GM18499 (cell line): ENCODE results near the gene COL4A2.

Experiments
- ATAC-seq: cut with Tn5 transposase; IDR thresholded peaks from one replicate; pipeline ENCODE4 v1.9.1; 2021; ENCODE audit warnings: moderate number of reproducible peaks; ENCODE audit not compliant: insufficient read depth, unreplicated experiment

Gene COL4A2

GRCh38 chr13:110396913-110397381, 89.9 kb downstream of the COL4A2 start:
- no peak for ATAC-seq

GRCh38 chr13:110397436-110398115, 90.5 kb downstream of the COL4A2 start:
- no peak for ATAC-seq

DNA sequence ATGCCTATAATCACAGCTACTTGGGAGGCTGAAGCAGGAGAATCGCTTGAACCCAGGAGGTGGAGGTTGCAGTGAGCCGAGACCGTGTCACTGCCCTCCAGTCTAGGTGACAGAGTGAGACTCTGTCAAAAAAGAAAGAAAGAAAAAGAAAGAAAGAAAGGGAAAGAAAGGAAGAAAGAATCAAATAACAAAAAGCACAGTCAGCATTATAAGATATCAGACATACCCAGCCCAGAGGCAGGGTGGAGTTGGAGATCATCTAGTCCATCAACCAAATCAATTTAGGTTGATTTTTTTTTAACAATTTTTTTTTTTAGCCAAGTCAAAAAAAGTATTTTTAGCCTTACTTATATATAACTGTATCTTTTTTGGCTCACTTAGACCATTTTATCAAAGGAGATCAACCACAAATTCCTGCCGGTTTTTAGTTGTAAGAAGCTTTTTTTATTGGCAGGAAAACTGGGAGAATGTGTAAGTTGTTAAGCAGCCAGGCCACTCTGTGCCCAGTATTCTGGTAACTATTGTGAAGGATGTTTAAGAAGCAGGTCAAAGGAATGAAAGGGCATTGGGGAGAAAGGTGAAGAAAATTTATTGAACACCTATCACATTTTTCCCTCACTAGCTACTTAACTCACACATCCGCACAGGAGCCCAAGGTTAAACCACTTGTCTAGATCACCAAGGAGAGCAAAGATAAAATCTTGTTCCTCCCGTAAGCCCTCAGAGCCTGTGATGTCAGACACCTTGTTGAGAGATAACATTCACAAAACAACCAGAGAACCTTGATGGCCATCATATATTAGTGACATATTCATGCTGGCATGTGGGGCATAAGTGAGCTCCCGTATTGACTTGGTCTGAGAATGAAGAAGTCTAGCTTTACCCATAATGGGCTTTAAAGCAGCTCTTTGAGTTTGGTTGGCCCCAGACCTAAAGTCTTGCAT, 91.8 kb downstream of the COL4A2 start:
- no peak for ATAC-seq

GRCh38 chr13:110399801-110400200, 92.7 kb downstream of the COL4A2 start:
- no peak for ATAC-seq

DNA sequence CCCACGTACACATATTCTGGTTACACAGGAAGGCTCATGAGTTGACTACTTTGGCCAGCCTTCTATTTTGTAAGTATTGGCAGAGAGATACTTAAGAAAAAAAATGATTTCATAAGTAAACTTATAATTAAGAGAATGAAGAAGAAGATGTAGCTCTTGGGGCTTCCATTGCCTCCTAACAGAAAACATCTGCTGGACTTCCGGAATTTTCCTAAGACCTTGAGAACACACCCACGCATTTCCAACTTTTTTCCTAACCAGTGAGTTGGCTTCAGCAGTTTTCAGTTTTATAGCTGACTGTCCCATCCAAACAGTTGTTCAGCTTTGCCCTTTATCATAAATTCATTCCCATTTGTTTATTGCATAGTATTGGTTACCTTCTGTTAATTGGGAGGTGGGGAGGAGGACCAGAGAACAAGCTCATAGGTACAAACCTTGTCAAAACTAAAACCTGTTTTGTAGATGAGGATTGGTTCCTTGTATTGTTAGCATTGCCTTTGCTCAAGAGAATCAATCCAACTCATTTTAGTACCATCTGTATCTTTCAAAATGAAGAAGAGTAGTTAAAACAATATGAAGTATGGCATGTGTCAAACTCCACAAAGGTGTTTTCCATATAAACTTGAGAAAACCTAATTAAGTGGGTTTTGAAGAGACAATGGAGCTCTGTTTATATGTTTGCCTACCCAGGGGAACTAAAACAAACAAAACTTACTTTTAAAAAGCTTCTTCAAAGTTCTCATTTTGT, 93.9 kb downstream of the COL4A2 start:
- ATAC-seq, result no peak

- no peak for ATAC-seq
These were observed 95.4 kb downstream of the COL4A2 start for GRCh38 chr13:110402299-110403069.

GRCh38 chr13:110403315-110403714, 96.2 kb downstream of the COL4A2 start:
- no peak for ATAC-seq

DNA sequence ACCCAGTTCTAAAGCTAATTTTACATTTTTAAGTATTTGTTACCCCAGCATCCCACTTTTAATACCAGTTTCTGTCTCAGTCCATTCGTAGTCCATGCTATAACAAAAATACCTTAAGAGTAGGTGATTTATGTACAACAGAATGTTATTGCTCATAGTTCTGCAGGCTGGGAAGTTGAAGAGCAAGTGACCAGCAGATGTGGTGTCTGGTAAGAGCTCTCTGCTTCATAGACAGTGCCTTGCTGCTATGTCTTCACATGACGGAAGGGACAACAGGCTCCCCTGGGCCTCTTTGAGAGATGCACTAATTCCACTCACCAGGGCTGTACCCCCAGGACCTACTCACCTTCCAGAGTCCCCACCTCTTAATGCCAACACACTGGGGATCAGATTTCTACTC, 96.6 kb downstream of the COL4A2 start:
- no peak for ATAC-seq

- no peak for ATAC-seq
These were observed 97.2 kb downstream of the COL4A2 start for GRCh38 chr13:110404321-110404720.

DNA sequence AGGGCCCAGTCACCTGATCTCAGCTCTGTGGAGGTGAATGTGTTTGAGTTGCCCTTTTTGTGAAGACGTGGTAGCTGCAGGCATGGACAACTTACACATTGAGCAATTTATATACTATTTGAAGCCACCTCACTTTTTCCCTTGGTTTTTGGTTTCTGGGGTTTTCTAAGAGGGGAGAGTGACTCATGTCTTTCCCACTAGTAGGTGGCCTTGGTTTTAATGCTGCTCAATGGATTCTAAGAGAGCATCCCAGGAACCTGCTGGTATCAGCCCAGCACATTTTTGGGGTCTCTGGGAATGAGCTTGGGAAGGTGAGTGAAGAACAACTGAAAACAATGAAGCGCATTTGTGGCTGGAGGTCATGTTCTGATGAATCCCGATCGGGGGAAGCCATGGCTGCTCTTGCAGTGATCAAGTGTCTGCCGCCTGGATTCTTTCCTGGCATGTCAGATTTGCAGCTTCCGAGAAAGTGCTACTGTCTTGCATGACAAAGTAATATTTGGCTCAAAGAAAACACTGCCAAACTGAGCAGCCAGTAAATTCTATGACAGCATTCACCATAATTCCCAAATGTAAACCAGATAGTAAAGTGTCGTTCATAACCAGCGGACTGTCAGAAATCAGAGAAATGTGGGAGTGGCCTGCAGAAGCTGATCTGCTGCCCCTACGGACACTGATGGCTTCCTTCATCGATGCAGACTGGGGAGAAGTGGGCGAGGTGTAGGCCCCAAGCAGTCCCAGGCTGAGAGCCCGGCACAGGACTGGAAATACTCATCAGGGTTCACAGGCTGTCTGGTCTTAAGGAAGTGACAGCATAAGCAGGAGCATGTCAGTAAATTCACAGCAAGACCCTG, 98.7 kb downstream of the COL4A2 start:
- no peak for ATAC-seq

DNA sequence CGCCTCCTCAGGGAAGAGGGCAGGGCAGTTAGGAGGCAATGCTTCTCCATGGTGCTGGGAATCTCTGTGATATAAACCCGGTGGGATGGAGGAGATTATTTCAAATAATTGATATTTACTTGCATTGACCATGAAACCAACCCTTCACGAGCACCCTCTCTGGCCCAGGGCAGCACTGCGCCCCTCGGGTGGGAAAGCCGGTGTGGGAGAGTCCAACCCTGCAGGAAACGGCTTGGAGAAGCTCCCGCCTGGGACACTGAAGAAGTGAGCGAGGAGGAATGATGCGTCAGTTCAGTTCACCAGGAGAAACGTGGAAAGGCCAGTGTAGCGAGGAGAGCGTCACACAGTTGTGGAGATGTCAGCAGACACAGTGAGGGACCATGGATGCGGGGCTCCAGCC, 99.9 kb downstream of the COL4A2 start:
- no peak for ATAC-seq

- no peak for ATAC-seq
These were observed 100.4 kb downstream of the COL4A2 start for GRCh38 chr13:110407531-110407930.

DNA sequence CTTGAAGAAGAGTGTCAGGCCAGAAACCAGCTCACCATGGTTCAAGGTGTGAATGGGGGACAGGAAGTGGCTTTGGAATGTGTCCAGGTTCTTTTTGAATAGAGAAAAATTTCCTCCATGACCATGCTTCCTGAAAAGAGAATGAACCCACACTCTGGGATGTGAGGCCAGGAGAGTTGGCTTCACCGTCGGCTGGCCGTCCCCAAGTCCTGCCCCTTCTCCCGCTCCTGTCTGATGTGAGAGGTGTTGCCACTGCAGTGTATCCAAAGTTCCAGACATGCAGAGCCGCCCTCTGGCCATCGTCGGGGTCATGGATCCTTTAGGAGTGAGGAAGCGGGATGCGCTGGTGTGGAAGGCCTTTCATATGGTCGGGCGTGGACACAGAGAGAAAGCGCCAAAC, 101.2 kb downstream of the COL4A2 start:
- ATAC-seq, result no peak

DNA sequence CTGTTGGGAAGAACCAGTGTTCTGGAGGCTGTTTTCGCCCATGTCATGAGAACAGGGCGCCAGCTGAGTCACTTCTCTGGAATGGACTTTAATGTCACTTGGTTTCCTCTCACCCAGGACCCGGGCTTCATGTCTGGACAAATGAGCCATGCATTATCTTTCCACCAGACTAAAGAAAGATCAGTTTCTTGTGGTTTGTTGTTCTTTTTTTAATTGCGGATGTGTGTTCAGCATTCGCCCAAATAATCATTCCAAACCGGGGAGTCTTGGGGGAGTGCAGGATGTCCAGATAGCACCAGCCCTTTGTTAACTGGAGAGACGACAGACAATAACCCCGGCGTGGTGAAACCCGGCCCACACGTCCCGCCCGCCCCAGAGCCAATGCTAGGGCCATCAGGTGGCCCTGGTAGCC, 102.5 kb downstream of the COL4A2 start:
- no peak for ATAC-seq

DNA sequence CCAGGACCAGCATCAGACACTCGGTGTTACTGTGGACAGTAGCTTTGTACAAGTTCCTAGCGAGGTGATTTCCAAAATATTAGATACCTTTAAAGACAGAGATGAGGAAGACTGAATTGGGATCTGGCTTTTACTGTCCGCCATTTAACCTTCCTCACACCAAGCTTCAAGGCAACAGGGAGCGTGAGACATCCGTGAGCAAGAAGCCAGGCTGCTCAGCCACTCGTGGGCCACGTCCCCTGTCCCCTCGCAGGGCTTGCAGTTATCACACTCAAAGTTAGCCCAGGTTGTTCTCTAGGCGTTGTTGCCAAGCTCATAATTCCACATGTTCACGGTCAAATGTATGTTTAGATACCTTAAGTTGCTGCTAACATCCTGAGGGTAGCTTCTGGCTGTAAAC, 102.9 kb downstream of the COL4A2 start:
- no peak for ATAC-seq

- no peak for ATAC-seq
These were observed 104.0 kb downstream of the COL4A2 start for GRCh38 chr13:110410936-110411687.

DNA sequence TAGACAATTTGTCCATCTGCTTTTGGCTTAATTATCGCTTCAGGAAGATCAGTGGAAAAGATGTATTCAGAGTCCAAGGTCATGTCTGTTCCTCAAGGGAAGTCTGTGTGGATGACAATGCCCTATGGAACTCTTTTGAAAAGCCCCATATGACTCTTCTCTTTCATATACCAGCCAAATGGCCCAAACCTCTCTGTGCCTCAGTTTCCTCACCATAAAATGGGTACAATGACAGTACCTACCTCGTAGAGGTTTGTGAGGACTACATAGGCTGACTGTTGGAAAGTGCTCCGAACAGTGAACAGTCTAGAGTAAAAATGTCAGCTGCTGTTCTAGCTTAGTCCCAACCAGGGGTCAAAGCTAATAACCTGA, 104.6 kb downstream of the COL4A2 start:
- no peak for ATAC-seq

DNA sequence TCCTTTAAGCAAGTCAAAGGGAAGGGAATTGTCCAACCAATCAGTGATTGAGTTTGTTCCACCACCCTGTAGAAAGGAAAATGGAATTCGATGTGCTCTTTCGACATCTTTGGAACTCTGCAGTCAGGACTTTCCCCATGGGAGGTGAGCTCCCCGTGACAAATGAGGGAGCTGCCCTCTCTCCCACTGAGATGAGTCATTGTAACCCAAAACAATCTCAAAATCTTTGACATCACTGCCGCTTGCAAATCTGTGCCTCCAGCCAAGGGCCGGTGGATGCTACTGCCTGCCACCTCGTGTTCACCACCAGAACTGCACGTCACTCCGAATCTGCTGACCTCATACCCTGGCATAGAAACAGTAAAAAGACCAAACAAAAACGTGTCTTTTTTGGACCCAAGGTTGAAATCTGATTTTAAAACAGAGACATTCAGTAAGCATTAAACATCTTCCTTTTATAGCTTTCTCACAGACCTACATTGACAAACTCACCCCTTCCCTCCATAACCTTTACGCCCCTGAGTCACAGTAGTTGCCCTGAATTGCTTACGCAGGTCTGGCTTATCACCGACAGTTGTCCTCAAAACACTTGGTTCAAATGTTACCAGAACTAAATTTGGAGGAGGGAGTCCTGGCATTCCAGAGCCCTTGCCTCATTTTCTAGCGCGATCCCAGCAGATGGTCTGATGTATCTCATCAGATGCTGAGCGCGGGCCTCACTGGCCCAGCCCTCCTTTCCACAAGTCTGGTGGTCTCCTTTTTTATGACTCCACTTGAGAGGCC, 105.2 kb downstream of the COL4A2 start:
- ATAC-seq, result peak; percentile 87
